Trophoblast cell (in vitro differentiated cells and primary cell): ENCODE measurements around the gene OR5H1.
"Not testable (repeated sequence)": the region's sequence is repeated elsewhere in the genome, so short reads cannot be mapped to it uniquely, and the experiment has no call there.

Experiments used
- DNase-seq, 2 donors: peaks; one replicate each; pipeline ENCODE4 v3.0.0-alpha.2; 2016
- H2AFZ ChIP-seq: 2 replicates; pipeline ENCODE4 v1.6.1; 2013; ENCODE audit warnings: low read length, moderate library complexity, mild to moderate bottlenecking; ENCODE audit not compliant: insufficient read depth, poor library complexity
- H2AK5ac ChIP-seq: 2 replicates; pipeline ENCODE4 v1.6.1; 2013; ENCODE audit warnings: mild to moderate bottlenecking, low read length
- H2BK120ac ChIP-seq: 2 replicates; pipeline ENCODE4 v1.6.1; 2013; ENCODE audit warnings: low read length, mild to moderate bottlenecking, moderate library complexity; ENCODE audit not compliant: insufficient read depth, poor library complexity
- H2BK12ac ChIP-seq: 2 replicates; pipeline ENCODE4 v1.6.1; 2013; ENCODE audit warnings: mild to moderate bottlenecking, low read length, moderate library complexity
- H2BK5ac ChIP-seq: 2 replicates; pipeline ENCODE4 v1.6.1; 2013; ENCODE audit warnings: low read length, low read depth, moderate library complexity, mild to moderate bottlenecking; ENCODE audit not compliant: poor library complexity
- H3K14ac ChIP-seq: 2 replicates; pipeline ENCODE4 v1.6.1; 2013; ENCODE audit warnings: mild to moderate bottlenecking, low read length
- H3K18ac ChIP-seq: 2 replicates; pipeline ENCODE4 v1.6.1; 2013; ENCODE audit warnings: mild to moderate bottlenecking, low read length
- H3K23ac ChIP-seq: 2 replicates; pipeline ENCODE4 v1.6.1; 2013; ENCODE audit warnings: low read length
- H3K27ac ChIP-seq: 2 replicates; pipeline ENCODE4 v1.5.1; 2013; ENCODE audit warnings: low read depth, mild to moderate bottlenecking, inconsistent platforms, low read length, moderate library complexity
- H3K27me3 ChIP-seq: 2 replicates; pipeline ENCODE4 v1.6.1; 2013; ENCODE audit warnings: inconsistent platforms, mild to moderate bottlenecking, low read length, moderate library complexity; ENCODE audit not compliant: insufficient read depth
- H3K36me3 ChIP-seq, 2 experiments: 1 replicate in 1 of 2; 2 replicates in 1 of 2; pipeline ENCODE4 v1.6.1; 2013; ENCODE audit warnings: low read length in 2 of 2, mild to moderate bottlenecking in 2 of 2, moderate library complexity in 1 of 2; ENCODE audit not compliant: insufficient read depth in 2 of 2, control insufficient read depth in 1 of 2
- H3K4ac ChIP-seq: 2 replicates; pipeline ENCODE4 v1.6.1; 2013; ENCODE audit warnings: low read depth, mild to moderate bottlenecking, low read length, moderate library complexity
- H3K4me1 ChIP-seq, 2 experiments: 1 replicate in 1 of 2; 2 replicates in 1 of 2; pipeline ENCODE4 v1.6.1; 2013; ENCODE audit warnings: low read length in 2 of 2, mild to moderate bottlenecking in 2 of 2, moderate library complexity in 1 of 2; ENCODE audit not compliant: insufficient read depth in 2 of 2, control insufficient read depth in 1 of 2
- H3K4me2 ChIP-seq: 2 replicates; pipeline ENCODE4 v1.6.1; 2013; ENCODE audit warnings: inconsistent platforms, mild to moderate bottlenecking, low read length, moderate library complexity
- H3K4me3 ChIP-seq: 2 replicates; pipeline ENCODE4 v1.5.1; 2013; ENCODE audit warnings: mild to moderate bottlenecking, low read depth, low read length, inconsistent platforms
- H3K79me1 ChIP-seq: one replicate; pipeline ENCODE4 v1.6.1; 2013; ENCODE audit warnings: low read length
- H3K79me2 ChIP-seq: 2 replicates; pipeline ENCODE4 v1.6.1; 2013; ENCODE audit warnings: low read length, mild to moderate bottlenecking; ENCODE audit not compliant: control insufficient read depth, insufficient read depth, poor library complexity
- H3K9ac ChIP-seq: 2 replicates; pipeline ENCODE4 v1.6.1; 2013; ENCODE audit warnings: mild to moderate bottlenecking, low read length
- H3K9me3 ChIP-seq: 2 replicates; pipeline ENCODE4 v1.6.1; 2013; ENCODE audit warnings: low read depth, mild to moderate bottlenecking, control low read depth, inconsistent platforms, low read length; ENCODE audit not compliant: insufficient read depth
- H4K12ac ChIP-seq: 2 replicates; pipeline ENCODE4 v1.6.1; 2013; ENCODE audit warnings: low read depth, mild to moderate bottlenecking, low read length, moderate library complexity
- H4K8ac ChIP-seq: 2 replicates; pipeline ENCODE4 v1.6.1; 2013; ENCODE audit warnings: low read depth, mild to moderate bottlenecking, low read length, moderate library complexity
- H4K91ac ChIP-seq: one replicate; pipeline ENCODE4 v1.6.1; 2013; ENCODE audit warnings: low read depth, mild to moderate bottlenecking, low read length, moderate library complexity
- WGBS: extraction: QIAGEN DNeasy Blood & Tissue Kit; methylation state at CpG from one replicate; pipeline ENCODE4 v1.1.7; 2013; ENCODE audit warnings: missing lambda C conversion rate; ENCODE audit not compliant: insufficient read length, insufficient coverage; ENCODE audit errors: extremely low coverage; 5-methylcytosine and 5-hydroxymethylcytosine counted together

OR5H1 gene

DNA sequence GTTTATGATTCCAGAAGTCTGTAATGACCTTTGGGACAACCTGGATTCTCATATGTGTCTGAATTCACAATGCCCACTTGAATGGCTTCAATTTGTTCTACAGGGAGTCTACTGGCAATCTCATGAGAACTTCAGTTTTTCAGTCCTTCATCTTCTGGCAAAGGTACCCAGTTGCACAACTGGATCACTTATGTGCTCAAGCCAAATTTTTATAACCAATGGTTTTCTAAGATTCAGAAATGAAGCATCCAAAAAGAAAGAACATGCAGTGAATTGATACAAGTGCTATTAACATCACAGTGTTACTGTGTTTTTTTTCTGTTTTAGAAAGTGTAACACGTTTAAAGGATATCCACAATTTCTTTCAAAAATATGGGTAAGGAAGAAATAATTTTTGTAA is 16.7 kb downstream of the OR5H1 start, which contains the start of gene OR5H14:
OR5H14 (plus strand) TSS at position 301 of the 400 bp plus-strand sequence. CDS start 1,907 bp downstream, outside the sequence.
- H3K4ac ChIP-seq, result no peak within 1 kb of the TSS
- DNase-seq, result no peak
- H2AFZ ChIP-seq, result no peak within 1 kb of the TSS
- H3K23ac ChIP-seq, result no peak within 1 kb of the TSS
- H3K4me3 ChIP-seq, result no peak within 1 kb of the TSS
- no peak within 1 kb of the TSS for H3K18ac ChIP-seq
- no peak within 1 kb of the TSS for H4K8ac ChIP-seq
- H3K9me3 ChIP-seq, result no peaks in the 10 kb centered on the region
- H2AK5ac ChIP-seq, result no peak within 1 kb of the TSS
- H2BK12ac ChIP-seq, result no peak within 1 kb of the TSS
- H3K27ac ChIP-seq, result no peak within 1 kb of the TSS
- no peaks in the 10 kb centered on the region for H3K79me1 ChIP-seq
- no peak within 1 kb of the TSS for H4K12ac ChIP-seq
- no peak within 1 kb of the TSS for H2BK120ac ChIP-seq
- WGBS, result no CpG with 5 or more reads among the region's 1 CpG
- H3K79me2 ChIP-seq, result no peaks in the 10 kb centered on the region
- no peaks in the 10 kb centered on the region for H3K27me3 ChIP-seq
- no peak within 1 kb of the TSS for H3K9ac ChIP-seq
- H4K91ac ChIP-seq, result no peak within 1 kb of the TSS
- no peak within 1 kb of the TSS for H3K4me2 ChIP-seq
- H2BK5ac ChIP-seq, result no peak within 1 kb of the TSS
- H3K4me1 ChIP-seq, result no peaks in the 10 kb centered on the region
- H3K36me3 ChIP-seq, result no peaks in the 10 kb centered on the region
- H3K14ac ChIP-seq, result no peak within 1 kb of the TSS

DNA sequence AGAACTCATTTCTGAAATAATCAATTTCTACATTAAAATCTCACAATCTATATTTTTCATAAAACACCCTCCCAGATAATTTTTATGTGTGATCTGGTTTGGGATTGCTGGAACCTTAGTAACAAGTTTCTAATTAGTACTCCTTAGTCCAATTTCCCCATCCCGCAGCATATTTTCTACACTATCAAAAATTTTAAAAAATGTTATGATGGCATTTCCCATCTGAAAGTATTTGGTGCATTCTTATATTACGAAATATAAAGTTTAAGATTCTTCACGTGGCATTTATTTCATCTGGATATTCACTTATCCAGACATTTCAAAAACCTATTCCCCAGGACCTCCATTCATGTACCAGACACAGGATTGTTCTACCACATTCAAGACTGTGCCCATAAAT is 18.2 kb downstream of the OR5H1 start:
- H3K27ac ChIP-seq, result no peak overlapping the region
- no peak overlapping the region for H3K4me2 ChIP-seq
- no peak overlapping the region for H2AK5ac ChIP-seq
- H3K18ac ChIP-seq, result no peak overlapping the region
- H4K12ac ChIP-seq, result no peak overlapping the region
- no peak overlapping the region for H3K4me3 ChIP-seq
- H3K4me1 ChIP-seq, result no peaks in the 10 kb centered on the region
- no peaks in the 10 kb centered on the region for H3K9me3 ChIP-seq
- no peaks in the 10 kb centered on the region for H3K36me3 ChIP-seq
- no peak overlapping the region for H2BK5ac ChIP-seq
- DNase-seq, result peak; percentile 26 to 90
- H3K9ac ChIP-seq, result no peak overlapping the region
- no peak overlapping the region for H3K23ac ChIP-seq
- no peaks in the 10 kb centered on the region for H3K79me2 ChIP-seq
- H2AFZ ChIP-seq, result no peak overlapping the region
- no CpG with 5 or more reads among the region's 3 CpGs for WGBS
- no peak overlapping the region for H3K4ac ChIP-seq
- no peak overlapping the region for H4K91ac ChIP-seq
- no peak overlapping the region for H2BK120ac ChIP-seq
- H3K27me3 ChIP-seq, result no peaks in the 10 kb centered on the region
- no peak overlapping the region for H3K14ac ChIP-seq
- H4K8ac ChIP-seq, result no peak overlapping the region
- H3K79me1 ChIP-seq, result no peaks in the 10 kb centered on the region
- no peak overlapping the region for H2BK12ac ChIP-seq

DNA sequence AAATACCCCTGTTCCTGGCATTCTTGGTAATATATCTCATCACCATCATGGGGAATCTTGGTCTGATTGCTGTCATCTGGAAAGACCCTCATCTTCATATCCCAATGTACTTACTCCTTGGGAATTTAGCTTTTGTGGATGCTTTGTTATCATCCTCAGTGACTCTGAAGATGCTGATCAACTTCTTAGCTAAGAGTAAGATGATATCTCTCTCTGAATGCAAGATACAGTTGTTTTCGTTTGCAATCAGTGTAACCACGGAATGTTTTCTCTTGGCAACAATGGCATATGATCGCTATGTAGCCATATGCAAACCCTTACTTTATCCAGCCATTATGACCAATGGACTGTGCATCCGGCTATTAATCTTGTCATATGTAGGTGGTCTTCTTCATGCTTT is 18.9 kb downstream of the OR5H1 start:
- not testable (repeated sequence) for H3K14ac ChIP-seq, H2AFZ ChIP-seq, H3K9ac ChIP-seq, H4K12ac ChIP-seq, H2BK5ac ChIP-seq, H3K79me1 ChIP-seq, H3K27me3 ChIP-seq, H3K4ac ChIP-seq, H2BK12ac ChIP-seq, H3K23ac ChIP-seq, H4K8ac ChIP-seq, H3K18ac ChIP-seq, H3K27ac ChIP-seq, H2BK120ac ChIP-seq, H3K4me2 ChIP-seq, H3K9me3 ChIP-seq, H3K79me2 ChIP-seq, H3K36me3 ChIP-seq, H3K4me3 ChIP-seq, H4K91ac ChIP-seq, H2AK5ac ChIP-seq, H3K4me1 ChIP-seq
- peak in 1 of 2 donors; percentile 88 for DNase-seq
- no CpG with 5 or more reads among the region's 4 CpGs for WGBS

GRCh38 chr3:98151241-98151640 is 20.7 kb downstream of the OR5H1 start:
- Histone ChIP-seq H4K12ac (no peak overlapping the region), H4K8ac (no peak overlapping the region), H4K91ac (no peak overlapping the region), H3K23ac (no peak overlapping the region), H3K4me1 (peaks cover 0 to 2% of the 10 kb centered on the region in 2 experiments), H3K79me2 (no peaks in the 10 kb centered on the region), H2BK120ac (no peak overlapping the region), H3K4ac (no peak overlapping the region), H2AFZ (no peak overlapping the region), H3K9ac (no peak overlapping the region), H2BK12ac (no peak overlapping the region), H3K36me3 (no peaks in the 10 kb centered on the region), H3K18ac (no peak overlapping the region), H2BK5ac (no peak overlapping the region), H3K14ac (no peak overlapping the region), H3K4me2 (no peak overlapping the region), H2AK5ac (no peak overlapping the region), H3K9me3 (no peaks in the 10 kb centered on the region), H3K4me3 (no peak overlapping the region), H3K27me3 (no peaks in the 10 kb centered on the region), H3K79me1 (no peaks in the 10 kb centered on the region), H3K27ac (no peak overlapping the region)
- DNase-seq, result peak; percentile 73 to 96
- no CpG with 5 or more reads among the region's 5 CpGs for WGBS
